ENCODE results near the gene COL15A1. TPM values are rescaled to one million over a fixed set of nuclear protein-coding genes. Genes with fewer than 3 reads are reported as not detected.
A peak's percentile ranks its signal among the peaks of the same experiment; 100 is the strongest.

The COL15A1 gene
- total and polyA plus RNA-seq, 2 of the 13 experiments (the other 11 are each of a cell fraction or from before 2014, with no cell fraction given) = not detected

GRCh38 chr9:98974994-98975712 lies 31.4 kb downstream of the COL15A1 start (continued):
- TF ChIP-seq HNF1A (IDR thresholded peaks at IDR 0.05; ENCODE audit: low read depth) (no peak), HNF1A (CRISPR knock-in tag; IDR thresholded peaks at IDR 0.05; ENCODE audit: borderline replicate concordance) (no peak), THAP9 (CRISPR knock-in tag; IDR thresholded peaks at IDR 0.05; ENCODE audit: borderline replicate concordance) (no peak), ZNF274 (CRISPR knock-in tag; IDR thresholded peaks at IDR 0.05) (0 out of 2 replicates have a peak, but pooled peaks have one; percentile 20), GZF1 (CRISPR knock-in tag; IDR thresholded peaks at IDR 0.05) (0 out of 2 replicates have a peak, but pooled peaks have one; percentile 18), ATF4 (CRISPR knock-in tag; IDR thresholded peaks at IDR 0.05) (no peak), NCOA5 (CRISPR knock-in tag; IDR thresholded peaks at IDR 0.05) (no peak), ZNF331 (CRISPR knock-in tag; IDR thresholded peaks at IDR 0.05) (0 out of 2 replicates have a peak, but pooled peaks have one; percentile 35), ZBTB3 (CRISPR knock-in tag; IDR thresholded peaks at IDR 0.05; ENCODE audit: borderline replicate concordance, low read depth) (no peak), REPIN1 (CRISPR knock-in tag; IDR thresholded peaks at IDR 0.05; ENCODE audit: borderline replicate concordance, low read depth) (peak; percentile 39; the same call in 1 of the 2 replicates), ZNF720 (CRISPR knock-in tag; IDR thresholded peaks at IDR 0.05) (no peak), ISX (CRISPR knock-in tag; conservative IDR thresholded peaks at IDR 0.05) (no peak), ASH2L (IDR thresholded peaks at IDR 0.05; ENCODE audit: insufficient read length, low read depth, low read length) (no peak), ZC3H13 (CRISPR knock-in tag; IDR thresholded peaks at IDR 0.05) (no peak), HNRNPLL (IDR thresholded peaks at IDR 0.05; ENCODE audit: low read depth, low read length, poor library complexity, severe bottlenecking) (peak; percentile 52), ZFP36L1 (CRISPR knock-in tag; IDR thresholded peaks at IDR 0.05) (no peak), KDM5A (IDR thresholded peaks at IDR 0.05; ENCODE audit: borderline replicate concordance, low read length) (no peak), ZSCAN21 (CRISPR knock-in tag; IDR thresholded peaks at IDR 0.05; ENCODE audit: borderline replicate concordance) (no peak), FOXM1 (CRISPR knock-in tag; IDR thresholded peaks at IDR 0.05) (no peak)
